Spleen (tissue), 11 donors: ENCODE measurements around the gene METTL4. TPM values are rescaled to one million over a fixed set of nuclear protein-coding genes. Genes with fewer than 3 reads are reported as not detected.
"Not testable (repeated sequence)": the region's sequence is repeated elsewhere in the genome, so short reads cannot be mapped to it uniquely, and the experiment has no call there.

Experiments used
- DNase-seq: peaks from one replicate; pipeline ENCODE4 v3.0.0-alpha.2; 2020
- H3K27ac ChIP-seq, 8 donors: fragments of 200-600 bp; sonication (generic) in 7 of 8; 1 replicate in 4 of 8; 2 replicates in 4 of 8; pipeline versions ENCODE4 v1.5.0 to v1.8.0; 2016 to 2021; ENCODE audit warnings: inconsistent platforms in 4 of 8, mild to moderate bottlenecking in 4 of 8, moderate library complexity in 1 of 8
- H3K27me3 ChIP-seq, 7 donors: fragments of 200-600 bp; sonication (generic) in 6 of 7; replicated peaks in 1 of 7; 1 replicate in 4 of 7; 2 replicates in 3 of 7; pipeline versions ENCODE4 v1.5.0 to v1.8.0; 2016 to 2021; ENCODE audit warnings: inconsistent platforms in 3 of 7, mild to moderate bottlenecking in 1 of 7
- H3K36me3 ChIP-seq, 6 donors: fragments of 200-600 bp; sonication (generic) in 5 of 6; 1 replicate in 4 of 6; 2 replicates in 2 of 6; pipeline versions ENCODE4 v1.5.0 to v1.8.0; 2016 to 2021; ENCODE audit warnings: inconsistent platforms in 2 of 6
- H3K4me1 ChIP-seq, 6 donors: fragments of 200-600 bp; sonication (generic) in 5 of 6; 1 replicate in 3 of 6; 2 replicates in 3 of 6; pipeline versions ENCODE4 v1.5.0 to v1.8.0; 2016 to 2021; ENCODE audit warnings: inconsistent platforms in 3 of 6
- H3K4me3 ChIP-seq, 8 donors: fragments of 200-600 bp; sonication (generic) in 7 of 8; 1 replicate in 4 of 8; 2 replicates in 4 of 8; pipeline versions ENCODE4 v1.5.0 to v1.8.0; 2016 to 2021; ENCODE audit warnings: inconsistent platforms in 4 of 8, mild to moderate bottlenecking in 4 of 8, moderate library complexity in 2 of 8
- H3K9me3 ChIP-seq, 8 donors: fragments of 200-600 bp; sonication (generic) in 7 of 8; 1 replicate in 4 of 8; 2 replicates in 4 of 8; pipeline versions ENCODE4 v1.5.0 to v1.8.0; 2016 to 2021; ENCODE audit warnings: inconsistent platforms in 4 of 8
- POLR2A ChIP-seq, 3 donors: fragments of 450-650 bp; IDR thresholded peaks; one replicate each; pipeline ENCODE4 v1.5.1; 2017; ENCODE audit warnings: antibody characterized with exemption in 3 of 3, mild to moderate bottlenecking in 1 of 3
- POLR2AphosphoS5 ChIP-seq, 3 donors: sonication (generic); formaldehyde crosslinking; IDR thresholded peaks; one replicate each; pipeline ENCODE4 v1.5.1; 2017; ENCODE audit warnings: antibody characterized with exemption in 3 of 3
- WGBS, 5 donors: extraction: QIAGEN DNeasy Blood & Tissue Kit in 3 of 5; methylation state at CpG; one replicate each; pipeline versions ENCODE4 v1.1.5 to v1.1.7; 2013 to 2018; 5-methylcytosine and 5-hydroxymethylcytosine counted together
- intact Hi-C: fragments of 100-400 bp; cut with DNase I; formaldehyde crosslinking; loops from one replicate; pipeline ENCODE4 v1.15.0; 2023; ENCODE audit warnings: low total_unique reads
- polyA plus RNA-seq, 3 donors: library from polyadenylated mRNA; stranded (reverse); fragments of 200-250 nt; gene quantifications; one replicate each; pipeline ENCODE4 v1.2.1, GENCODE V29; 2013
- total RNA-seq, 7 donors: library from RNA; depleted of rRNA in 3 of 7; stranded (reverse); fragments of >200 nt in 3 of 7; fragmentation: NEBNext Ultra II Directional in 4 of 7; extraction: Animal tissue kit (Norgen Biotek cat#: 25700) in 4 of 7; gene quantifications; one replicate each; pipeline versions ENCODE4 v1.1.0 to v1.2.1, GENCODE V29; 2016 to 2021
- TF ChIP-seq, protein P1 (sequence below), 11 experiments: fragments of 200-600 bp in 7 of 11; fragments of 450-650 bp in 4 of 11; sonication (generic) in 4 of 11; IDR thresholded peaks in 8 of 11; conservative IDR thresholded peaks in 3 of 11; 1 replicate in 7 of 11; 2 replicates in 4 of 11; pipeline versions ENCODE4 v1.4.0 to v1.8.0; 2016 to 2021; ENCODE audit warnings: antibody characterized with exemption in 11 of 11, inconsistent platforms in 4 of 11, mild to moderate bottlenecking in 1 of 11
- donor health status: healthy with polysubstance abuse.
- donor health status: DM: no; HTN: no; CAD: no; lungs with moderate emphysema.
- donor health status: DM: no; HTN: no; CAD: no.
- donor health status: Bipolar disorder and iron deficiency.
- donor health status: healthy.
- donor health status: DM: no; HTN: no; CAD: no.
- donor health status: DM: yes; HTN: yes; CAD: no.

Gene METTL4
- total and polyA plus RNA-seq, 10 donors: 9.1 to 30.8 (median 14.9) TPM

DNA sequence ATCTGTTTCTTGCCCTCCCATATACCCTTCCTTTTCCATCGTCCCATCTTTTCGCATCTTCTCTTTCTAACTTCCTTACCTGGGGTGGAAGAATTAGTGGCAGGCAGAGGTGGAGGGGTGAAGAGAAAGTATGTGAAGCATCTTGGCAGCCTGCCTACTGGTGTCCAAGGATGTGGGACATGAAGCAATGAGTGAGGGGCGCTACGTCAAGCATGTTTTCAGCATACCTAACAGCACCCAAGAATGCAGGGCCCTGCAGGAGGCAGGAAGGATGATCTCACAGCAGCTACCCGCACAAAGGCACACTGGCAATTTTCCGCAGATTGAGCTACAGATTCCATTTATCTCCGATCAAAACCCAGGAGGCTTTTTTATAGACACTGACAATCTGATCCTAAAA is 42.2 kb downstream of the METTL4 start:
- WGBS, 5 donors: 84 to 93% (median 85%) methylated on average over 7 of the region's 7 CpGs

DNA sequence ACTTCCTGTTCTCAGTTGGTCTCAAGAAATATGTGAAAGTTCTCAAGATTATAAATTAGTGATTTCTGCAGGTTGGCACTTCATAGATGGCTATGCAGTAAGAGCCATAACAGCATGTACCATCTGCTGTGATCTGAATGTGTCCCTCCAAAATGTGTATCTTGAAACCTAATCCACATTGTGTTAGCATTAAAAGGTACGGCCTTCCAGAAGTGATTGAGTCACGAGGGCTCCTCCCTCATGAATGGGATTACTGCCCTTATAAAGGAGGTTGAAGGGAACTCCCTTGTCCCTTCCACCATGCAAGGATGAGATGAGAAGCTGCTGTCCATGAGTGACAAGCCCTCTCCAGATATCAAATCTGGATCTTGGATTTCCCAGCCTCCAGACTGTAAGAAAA is 45.0 kb downstream of the METTL4 start:
- Histone ChIP-seq H3K9me3 (no peaks in the 10 kb centered on the region), H3K4me1 (no peaks in the 10 kb centered on the region), H3K4me3 (no peak overlapping the region), H3K27me3 (no peaks in the 10 kb centered on the region), H3K27ac (no peak overlapping the region), H3K36me3 (no peaks in the 10 kb centered on the region)
- intact Hi-C loops: no loop called here
- no peak for TF ChIP-seq POLR2A (IDR thresholded peaks at IDR 0.05)
- TF ChIP-seq, protein P1, sequence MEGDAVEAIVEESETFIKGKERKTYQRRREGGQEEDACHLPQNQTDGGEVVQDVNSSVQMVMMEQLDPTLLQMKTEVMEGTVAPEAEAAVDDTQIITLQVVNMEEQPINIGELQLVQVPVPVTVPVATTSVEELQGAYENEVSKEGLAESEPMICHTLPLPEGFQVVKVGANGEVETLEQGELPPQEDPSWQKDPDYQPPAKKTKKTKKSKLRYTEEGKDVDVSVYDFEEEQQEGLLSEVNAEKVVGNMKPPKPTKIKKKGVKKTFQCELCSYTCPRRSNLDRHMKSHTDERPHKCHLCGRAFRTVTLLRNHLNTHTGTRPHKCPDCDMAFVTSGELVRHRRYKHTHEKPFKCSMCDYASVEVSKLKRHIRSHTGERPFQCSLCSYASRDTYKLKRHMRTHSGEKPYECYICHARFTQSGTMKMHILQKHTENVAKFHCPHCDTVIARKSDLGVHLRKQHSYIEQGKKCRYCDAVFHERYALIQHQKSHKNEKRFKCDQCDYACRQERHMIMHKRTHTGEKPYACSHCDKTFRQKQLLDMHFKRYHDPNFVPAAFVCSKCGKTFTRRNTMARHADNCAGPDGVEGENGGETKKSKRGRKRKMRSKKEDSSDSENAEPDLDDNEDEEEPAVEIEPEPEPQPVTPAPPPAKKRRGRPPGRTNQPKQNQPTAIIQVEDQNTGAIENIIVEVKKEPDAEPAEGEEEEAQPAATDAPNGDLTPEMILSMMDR (IDR thresholded peaks at IDR 0.05 in 8 of 11, conservative IDR thresholded peaks at IDR 0.05 in 3 of 11): no peak
- TF ChIP-seq POLR2AphosphoS5 (IDR thresholded peaks at IDR 0.05): no peak
- WGBS, 5 donors: 59 to 96% (median 85%) methylated on average over 2 of the region's 2 CpGs
- no peak for DNase-seq

More for the DNA sequence above, 42.2 kb downstream of the METTL4 start:
- Histone ChIP-seq H3K27ac (no peak overlapping the region), H3K4me1 (no peaks in the 10 kb centered on the region), H3K4me3 (no peak overlapping the region), H3K36me3 (peaks cover 0 to 13% (median 0%) of the 10 kb centered on the region in 6 donors), H3K9me3 (peaks cover 0 to 5% (median 0%) of the 10 kb centered on the region in 8 donors), H3K27me3 (no peaks in the 10 kb centered on the region)
- no peak for DNase-seq
- TF ChIP-seq POLR2AphosphoS5 (IDR thresholded peaks at IDR 0.05) (no peak), POLR2A (IDR thresholded peaks at IDR 0.05) (no peak)
- TF ChIP-seq, protein P1 (IDR thresholded peaks at IDR 0.05 in 8 of 11, conservative IDR thresholded peaks at IDR 0.05 in 3 of 11): no peak
- intact Hi-C loops: no loop called here

DNA sequence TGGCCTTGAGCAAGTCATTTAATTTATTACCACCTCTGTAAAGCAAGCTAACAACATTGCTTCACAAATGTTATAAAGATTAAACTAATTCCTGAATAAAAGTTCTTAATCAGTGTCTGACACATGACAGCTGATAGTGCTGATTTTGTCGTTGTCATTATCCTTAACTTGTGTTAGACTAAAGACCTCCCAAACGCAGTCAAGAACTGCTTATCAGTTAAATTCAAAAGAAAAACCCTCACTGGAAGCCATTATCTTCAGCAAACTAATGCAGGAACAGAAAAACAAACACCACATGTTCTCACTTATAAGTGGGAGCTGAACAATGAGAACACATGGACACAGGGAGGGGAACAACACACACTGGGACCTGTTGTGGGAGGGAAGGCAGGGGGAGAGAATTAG is 46.5 kb downstream of the METTL4 start:
- H3K27ac ChIP-seq, H3K36me3 ChIP-seq, H3K9me3 ChIP-seq, H3K4me1 ChIP-seq, H3K27me3 ChIP-seq, intact Hi-C loops, H3K4me3 ChIP-seq, DNase-seq: not testable (repeated sequence)
- WGBS, 5 donors: 36 to 58% (median 53%) methylated on average over 2 of the region's 2 CpGs

DNA sequence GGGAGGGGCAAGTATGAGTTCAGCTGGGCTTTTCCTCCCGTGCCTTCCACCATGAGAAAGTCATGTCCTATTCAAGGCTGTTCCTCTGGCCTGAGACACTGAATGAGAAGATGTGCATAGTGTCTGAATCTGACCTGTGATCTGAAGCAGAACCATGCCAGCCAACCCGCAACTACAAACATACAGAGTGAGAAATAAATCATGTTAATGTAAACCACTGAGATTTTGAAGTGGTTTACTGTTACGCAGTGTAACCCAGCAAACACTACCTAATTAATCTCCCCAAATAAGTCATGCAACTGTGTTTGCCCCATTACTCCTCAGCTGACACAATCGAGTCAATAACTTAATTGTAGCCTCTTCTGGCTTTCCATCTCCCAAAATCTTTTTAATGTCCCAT is 49.2 kb downstream of the METTL4 start:
- TF ChIP-seq POLR2A (IDR thresholded peaks at IDR 0.05) (no peak), POLR2AphosphoS5 (IDR thresholded peaks at IDR 0.05) (no peak)
- TF ChIP-seq, protein P1 (IDR thresholded peaks at IDR 0.05 in 8 of 11, conservative IDR thresholded peaks at IDR 0.05 in 3 of 11): no peak
- no peaks in the 10 kb centered on the region for H3K9me3 ChIP-seq
- WGBS, 5 donors: 61 to 81% (median 75%) methylated on average over 4 of the region's 4 CpGs
- H3K4me1 ChIP-seq: no peaks in the 10 kb centered on the region
- H3K4me3 ChIP-seq: no peak overlapping the region
- H3K36me3 ChIP-seq: no peaks in the 10 kb centered on the region
- no peaks in the 10 kb centered on the region for H3K27me3 ChIP-seq
- intact Hi-C loops: no loop called here
- H3K27ac ChIP-seq: no peak overlapping the region
- no peak for DNase-seq

DNA sequence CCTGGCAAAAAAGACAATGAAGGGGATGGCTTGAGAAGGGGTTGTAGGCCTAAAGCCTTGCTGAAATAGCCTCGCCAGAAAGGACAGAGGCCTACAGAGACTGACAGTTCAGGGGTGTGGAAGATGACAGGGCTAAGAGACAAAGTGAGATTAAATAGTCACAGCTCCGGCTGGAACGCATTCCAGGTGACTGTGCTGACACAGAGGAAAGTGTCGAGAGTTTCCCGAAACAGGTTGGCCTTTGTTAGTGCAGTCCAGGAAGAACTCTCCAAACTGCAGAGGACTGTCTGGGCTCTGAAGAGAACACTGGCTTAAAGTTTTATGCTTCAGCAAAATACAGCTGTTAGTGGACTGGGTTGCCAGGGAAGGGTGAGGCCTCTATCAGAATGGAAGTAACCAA is 52.8 kb downstream of the METTL4 start:
- no peak for DNase-seq
- H3K27me3 ChIP-seq: no peaks in the 10 kb centered on the region
- TF ChIP-seq, protein P1 (IDR thresholded peaks at IDR 0.05 in 8 of 11, conservative IDR thresholded peaks at IDR 0.05 in 3 of 11): no peak
- TF ChIP-seq POLR2AphosphoS5 (IDR thresholded peaks at IDR 0.05) (no peak), POLR2A (IDR thresholded peaks at IDR 0.05) (no peak)
- H3K4me1 ChIP-seq: peaks cover 0 to 8% (median 4%) of the 10 kb centered on the region in 6 donors
- H3K36me3 ChIP-seq: no peaks in the 10 kb centered on the region
- H3K9me3 ChIP-seq: no peaks in the 10 kb centered on the region
- intact Hi-C loops: no loop called here
- whole genome bisulfite sequencing, 5 donors: 73 to 88% (median 82%) methylated on average over 5 of the region's 5 CpGs
- no peak overlapping the region for H3K27ac ChIP-seq
- H3K4me3 ChIP-seq: no peak overlapping the region
